Stimulated activated CD4-positive, alpha-beta T cell treated with anti-CD3 and anti-CD28 coated beads, Interleukin-12 subunit alpha, Interleukin-12 subunit beta, amount 100 ng/mL, for 24 hours (primary cell): ENCODE results near the gene DIS3L2.
"Not testable (repeated sequence)": the region's sequence is repeated elsewhere in the genome, so short reads cannot be mapped to it uniquely, and the experiment has no call there.

Experiments
- DNase-seq, 2 experiments: peaks; one replicate each; pipeline ENCODE4 v3.0.0-alpha.2; 2020; ENCODE audit warnings: low read depth in 2 of 2

Gene DIS3L2

GRCh38 chr2:232174662-232175061, 213.1 kb downstream of the DIS3L2 start:
- DNase-seq, result no peak

DNA sequence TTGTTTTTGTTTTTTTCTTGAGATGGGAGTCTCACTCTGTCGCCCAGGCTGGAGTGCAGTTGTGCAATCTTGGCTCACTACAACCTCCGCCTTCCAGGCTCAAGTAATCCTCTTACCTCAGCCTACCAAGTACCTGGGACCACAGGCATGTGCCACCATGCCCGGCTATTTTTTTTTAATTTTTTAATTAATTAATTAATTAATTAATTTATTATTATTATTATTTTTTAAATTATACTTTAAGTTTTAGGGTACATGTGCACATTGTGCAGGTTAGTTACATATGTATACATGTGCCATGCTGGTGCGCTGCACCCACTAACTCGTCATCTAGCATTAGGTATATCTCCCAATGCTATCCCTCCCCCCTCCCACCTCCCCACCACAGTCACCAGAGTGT, 215.1 kb downstream of the DIS3L2 start:
- not testable (repeated sequence) for DNase-seq

DNA sequence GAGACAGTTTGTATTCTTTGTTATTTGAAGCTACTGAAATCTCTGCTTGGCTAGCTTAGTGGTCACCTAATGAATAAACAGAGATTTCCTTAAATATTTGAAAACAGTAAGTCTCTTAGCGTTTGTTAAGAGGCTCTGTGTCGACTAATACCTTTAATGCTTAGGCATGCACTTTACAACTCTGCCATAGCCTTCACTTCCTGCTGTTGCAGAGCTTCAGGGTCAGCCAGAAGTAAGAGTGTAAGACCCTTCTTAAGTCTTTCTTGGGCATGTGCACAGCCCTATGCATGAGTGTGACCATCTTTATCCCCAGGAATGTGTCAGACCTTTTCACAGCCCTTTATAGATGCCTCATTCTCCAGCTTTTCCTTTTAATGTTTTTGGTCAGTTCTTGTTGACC, 221.8 kb downstream of the DIS3L2 start:
- DNase-seq, result no peak

- no peak for DNase-seq
Measured at GRCh38 chr2:232184346-232184745, 222.8 kb downstream of the DIS3L2 start.

DNA sequence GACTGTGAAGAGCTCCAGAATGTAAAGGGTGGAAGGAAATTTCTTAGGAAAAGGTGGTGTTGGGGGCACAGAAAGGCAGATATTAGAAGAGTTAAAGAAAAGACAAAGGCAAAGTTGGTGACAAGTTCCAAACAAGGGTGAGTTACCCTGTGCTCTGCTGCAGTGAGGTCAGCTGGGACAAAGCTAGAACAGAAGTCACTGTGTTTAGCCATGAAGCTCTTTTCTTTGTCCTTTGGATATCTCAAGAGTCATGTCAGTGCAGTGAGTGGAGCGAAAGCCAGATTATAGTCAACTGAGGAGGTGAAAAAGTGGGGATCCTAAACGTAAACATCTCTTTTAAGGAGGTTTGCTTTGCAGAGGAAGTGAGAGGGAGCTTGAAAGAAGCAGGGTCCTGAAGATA, 229.3 kb downstream of the DIS3L2 start:
- DNase-seq, result no peak

DNA sequence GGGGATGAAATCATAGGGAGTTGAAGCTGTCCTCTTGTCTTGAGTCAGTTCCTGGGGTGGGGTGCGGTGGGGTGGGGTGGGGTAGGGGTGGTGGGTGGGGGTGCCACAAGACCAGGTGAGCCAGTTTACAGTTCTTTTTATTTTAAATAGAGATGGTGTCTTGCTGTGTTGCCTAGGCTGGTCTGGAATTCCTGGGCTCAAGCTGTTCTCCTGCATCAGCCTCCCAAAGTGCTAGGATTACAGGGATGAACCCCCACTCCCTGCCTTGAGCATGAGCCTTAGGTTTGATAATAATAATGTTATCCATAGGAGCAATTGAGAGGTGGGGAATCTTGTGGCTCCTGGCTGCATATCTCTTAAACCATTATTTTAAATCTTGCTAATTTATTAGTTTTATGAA, 234.0 kb downstream of the DIS3L2 start:
- no peak for DNase-seq

- no peak for DNase-seq
Measured at GRCh38 chr2:232196802-232197201, 235.3 kb downstream of the DIS3L2 start.

DNA sequence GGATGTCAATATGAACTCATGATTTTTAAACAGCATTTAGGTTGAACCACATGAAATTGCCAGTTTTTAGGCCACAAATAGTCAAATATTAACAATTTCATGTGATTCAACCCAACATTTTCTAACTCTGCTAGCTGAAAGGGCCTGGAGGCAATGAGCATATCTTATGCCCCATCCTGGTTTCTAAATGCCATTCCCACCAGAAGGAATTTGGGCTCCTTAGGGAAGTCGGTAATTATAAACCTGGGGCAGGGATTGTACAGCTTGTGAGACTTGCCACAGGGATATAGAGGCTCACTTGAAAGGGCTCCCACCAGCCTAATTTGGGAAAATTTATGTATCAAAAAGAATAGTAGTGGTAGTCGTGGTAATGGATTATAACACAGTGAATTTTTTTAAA, 238.7 kb downstream of the DIS3L2 start:
- DNase-seq, result no peak

DNA sequence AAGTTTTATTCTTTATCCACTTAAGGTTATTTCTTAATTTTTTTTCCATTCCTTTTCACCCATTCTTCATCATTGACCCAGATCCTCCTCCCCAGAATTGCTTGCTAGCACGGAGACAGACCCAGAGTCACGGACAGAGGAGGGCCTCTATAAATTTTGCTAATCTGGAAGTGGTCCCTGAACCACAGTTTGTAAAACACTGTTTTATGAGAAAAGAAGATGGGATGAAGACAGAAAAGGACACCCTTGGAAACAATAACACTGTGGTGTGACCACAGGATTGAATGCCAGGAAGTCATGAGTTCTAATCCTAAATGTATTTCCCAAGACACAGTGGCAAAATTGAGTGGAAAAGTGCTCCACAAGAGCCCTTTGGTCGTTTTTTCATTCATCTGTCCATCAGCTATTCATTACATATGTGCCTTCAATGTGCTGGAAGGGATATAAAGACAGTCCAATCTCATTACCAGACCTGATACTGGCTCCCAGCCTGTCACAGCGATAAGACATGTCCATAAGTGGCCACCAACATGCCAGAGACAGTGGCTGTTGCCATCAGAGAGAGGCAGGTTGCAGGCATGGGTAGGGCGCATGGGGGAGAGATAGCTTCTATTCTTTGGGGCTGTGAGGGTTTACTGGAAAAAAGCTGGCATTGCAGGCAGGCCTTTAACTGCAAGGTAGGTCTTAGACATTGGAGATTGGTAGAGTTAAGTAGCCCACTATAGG, 241.8 kb downstream of the DIS3L2 start:
- no peak for DNase-seq

DNA sequence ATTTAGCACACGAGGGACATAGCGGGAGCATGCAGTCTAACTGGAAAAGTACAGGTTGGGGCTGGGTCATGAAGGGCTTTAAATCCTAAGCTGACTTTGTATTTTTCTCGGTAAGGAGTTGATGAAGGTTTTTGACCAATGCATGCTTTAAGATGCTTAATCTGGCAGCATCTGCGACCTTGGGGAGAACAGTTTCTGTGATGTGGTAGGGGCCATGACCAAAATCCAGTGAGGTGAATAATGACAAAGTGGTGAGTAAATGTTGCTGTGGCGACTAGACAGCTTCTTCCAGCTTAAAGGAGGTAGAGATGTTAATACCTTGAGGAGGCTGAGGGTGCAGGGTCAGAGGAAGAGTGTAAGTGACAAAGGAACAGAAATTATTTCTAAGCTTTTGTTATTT, 242.4 kb downstream of the DIS3L2 start:
- no peak for DNase-seq

GRCh38 chr2:232204457-232204931, 243.0 kb downstream of the DIS3L2 start:
- no peak for DNase-seq

DNA sequence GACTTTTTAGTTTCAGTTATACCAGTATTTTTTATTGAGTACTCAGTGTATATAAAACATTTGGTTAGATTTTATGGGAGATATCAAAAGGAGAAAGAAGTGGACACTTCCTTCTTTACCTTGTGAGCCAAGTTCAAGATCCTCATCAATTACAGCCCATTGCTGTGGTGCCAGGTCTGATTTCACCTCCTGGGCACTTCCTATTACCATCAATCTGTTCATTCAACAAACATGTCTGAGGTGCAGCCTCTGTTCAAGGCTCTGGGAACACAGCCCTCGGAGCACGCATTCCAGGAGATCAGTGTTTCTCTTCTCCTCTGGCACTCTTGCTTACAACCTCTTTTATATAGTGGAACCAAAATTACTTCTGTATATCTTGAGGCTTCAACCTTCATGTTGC, 245.7 kb downstream of the DIS3L2 start:
- DNase-seq, result no peak

GRCh38 chr2:232210306-232210705, 248.8 kb downstream of the DIS3L2 start:
- no peak for DNase-seq

DNA sequence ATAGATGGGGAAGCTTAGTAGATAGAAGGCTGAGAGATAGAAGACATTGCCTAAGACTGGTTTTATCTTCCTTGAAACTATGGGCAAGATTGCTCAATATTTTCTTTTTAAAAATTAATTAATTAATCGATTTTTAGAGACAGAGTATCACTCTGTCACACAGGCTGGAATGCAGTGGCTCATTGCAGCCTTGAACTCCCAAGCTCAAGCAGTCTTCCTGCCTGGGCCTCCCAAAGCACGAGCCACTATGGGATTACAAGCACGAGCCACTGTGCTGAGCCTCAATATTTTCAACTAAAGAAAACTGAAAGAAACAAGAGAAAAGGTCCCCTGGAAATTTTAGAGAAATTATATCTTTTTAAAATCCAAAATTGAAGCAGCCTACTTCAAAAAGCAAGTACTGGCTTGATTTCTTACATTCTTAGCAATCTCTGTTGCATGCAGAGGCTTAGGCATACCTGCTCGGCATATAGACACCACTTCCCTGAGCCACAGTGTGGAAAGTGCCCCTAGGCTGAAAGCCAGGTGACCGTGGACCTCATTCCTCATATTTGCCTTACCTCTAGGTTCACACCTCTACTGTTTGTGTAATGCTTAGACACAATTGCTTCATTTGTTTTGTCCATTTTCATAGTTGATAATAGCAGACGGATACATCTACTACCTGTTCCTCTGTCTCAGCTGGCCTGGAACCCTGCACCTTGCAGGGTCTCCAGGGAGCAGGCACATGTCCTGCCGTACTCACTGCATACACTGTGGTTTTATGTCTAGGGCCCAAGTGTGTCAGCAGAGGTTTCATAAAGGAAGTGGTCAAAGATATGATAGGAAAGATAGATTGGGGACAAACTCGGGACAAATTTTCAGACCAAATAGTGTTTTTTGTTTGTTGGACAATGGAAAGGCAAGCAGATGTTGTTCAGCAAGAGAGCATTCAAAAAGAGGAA, 250.5 kb downstream of the DIS3L2 start:
- no peak for DNase-seq

- DNase-seq, result no peak
Measured at GRCh38 chr2:232213176-232213575, 251.7 kb downstream of the DIS3L2 start.

GRCh38 chr2:232214053-232214452, 252.5 kb downstream of the DIS3L2 start:
- no peak for DNase-seq

DNA sequence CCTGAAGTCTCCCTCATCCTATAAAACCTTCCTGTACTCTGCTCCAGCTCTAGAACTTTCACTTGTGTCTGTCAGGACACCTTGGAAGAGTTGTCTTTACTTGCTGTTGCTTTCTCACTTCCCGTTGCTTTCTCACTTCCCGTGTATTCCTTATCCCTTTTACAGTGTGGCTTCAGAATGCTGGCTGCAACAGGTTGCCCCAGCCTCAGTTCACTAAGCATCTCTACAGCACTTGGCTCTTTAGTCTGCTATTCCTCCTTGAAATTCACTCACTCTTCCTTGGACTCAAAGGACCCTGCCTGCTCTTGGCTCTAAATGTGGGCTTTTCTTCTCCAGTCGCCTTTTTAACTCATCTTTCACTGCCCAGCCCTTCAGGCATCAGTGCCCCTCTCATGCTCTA, 254.5 kb downstream of the DIS3L2 start:
- no peak for DNase-seq

DNA sequence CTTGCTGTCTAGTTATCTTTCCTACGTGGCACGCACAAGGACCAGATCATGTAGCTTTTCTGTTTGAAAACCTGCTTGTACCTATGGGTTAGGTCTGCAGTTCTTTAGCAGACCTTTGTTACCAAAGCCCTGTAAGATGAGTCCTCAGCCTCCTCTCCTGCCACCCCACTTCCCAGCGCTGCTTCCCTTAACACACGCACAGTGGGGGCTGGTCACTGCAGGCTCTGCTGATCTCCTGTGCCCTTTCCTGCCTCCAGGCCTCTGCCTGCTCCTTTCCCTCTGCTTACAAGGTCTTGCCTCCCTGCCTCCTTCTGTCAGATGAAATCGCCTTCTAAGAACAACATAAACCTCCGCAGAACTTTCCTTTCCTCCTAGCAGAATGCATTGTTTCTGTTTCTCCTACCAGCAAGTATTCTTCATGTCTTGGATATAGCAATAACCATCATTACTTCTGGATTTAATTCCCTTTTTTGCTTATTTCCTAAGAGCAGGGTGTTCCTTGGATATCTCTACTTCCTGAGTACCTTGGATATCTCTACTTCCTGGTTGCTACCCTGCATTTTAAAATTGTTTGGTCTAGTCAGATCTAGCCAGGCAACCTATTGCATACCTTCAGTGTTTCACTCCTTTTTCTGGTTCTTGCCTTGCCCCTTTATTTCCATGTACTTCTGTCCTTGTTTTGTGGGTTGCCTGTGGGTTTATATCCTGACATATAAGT, 257.4 kb downstream of the DIS3L2 start:
- DNase-seq, result no peak

- DNase-seq, result no peak
Measured at GRCh38 chr2:232219496-232219870, 258.0 kb downstream of the DIS3L2 start.

DNA sequence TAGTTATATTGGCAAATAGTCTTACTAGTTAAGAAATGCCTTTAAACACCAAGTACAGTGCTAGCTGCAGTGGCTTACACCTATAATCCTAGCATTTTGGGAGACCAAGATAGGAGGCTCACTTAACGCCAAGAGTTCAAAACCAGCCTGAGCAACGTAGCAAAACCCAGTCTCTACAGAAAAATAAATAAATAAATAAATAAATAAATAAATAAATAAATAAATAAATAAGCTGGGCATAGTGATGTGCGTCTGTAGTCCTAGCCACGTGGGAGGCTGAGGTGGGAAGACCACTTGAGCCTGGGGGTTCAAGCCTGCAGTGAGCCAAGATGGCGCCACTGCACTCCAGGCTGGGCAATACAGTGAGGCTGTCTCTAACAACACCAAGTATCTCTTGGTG, 258.4 kb downstream of the DIS3L2 start:
- no peak for DNase-seq

GRCh38 chr2:232225429-232225828, 263.9 kb downstream of the DIS3L2 start:
- no peak for DNase-seq

DNA sequence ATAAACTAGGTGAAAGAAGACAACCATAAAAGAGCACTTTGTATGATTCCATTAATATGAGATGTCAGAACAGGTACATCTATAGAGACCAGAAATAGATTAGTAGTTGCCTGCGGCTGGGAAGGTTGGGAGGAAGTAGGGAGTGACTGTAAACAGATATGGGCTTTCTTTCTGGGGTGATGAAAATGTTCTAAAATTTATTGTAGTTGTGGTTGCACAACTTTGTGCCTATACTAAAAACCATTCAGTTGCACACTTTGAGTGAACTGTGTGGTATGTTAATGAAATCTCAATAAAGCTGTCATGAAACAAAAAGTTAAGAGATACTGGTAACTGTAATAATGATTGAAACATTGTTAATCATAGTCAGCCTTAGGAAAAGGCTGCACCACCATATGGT, 264.4 kb downstream of the DIS3L2 start:
- DNase-seq, result no peak
